HL-60/S4 treated with phorbol 12-myristate 13-acetate at 8.2 ng/mL for 4 days and 3 days (cell line): Measurements from ENCODE around the gene LPP.

Source experiments
- in situ Hi-C: fragments of 300-500 bp; cut with MboI; formaldehyde crosslinking; loops from 2 replicates; pipeline ENCODE4 v1.15.0; 2022; ENCODE audit warnings: low sequenced_read_pairs

Gene LPP

GRCh38 chr3:188656196-188656982 lies 502.4 kb downstream of the LPP start:
- in situ Hi-C loops: no loop called here

- in situ Hi-C loops: no loop called here
Measured at GRCh38 chr3:188658606-188659005, 504.6 kb downstream of the LPP start.

GRCh38 chr3:188659449-188660090 lies 505.6 kb downstream of the LPP start:
- in situ Hi-C loops: no loop called here

DNA sequence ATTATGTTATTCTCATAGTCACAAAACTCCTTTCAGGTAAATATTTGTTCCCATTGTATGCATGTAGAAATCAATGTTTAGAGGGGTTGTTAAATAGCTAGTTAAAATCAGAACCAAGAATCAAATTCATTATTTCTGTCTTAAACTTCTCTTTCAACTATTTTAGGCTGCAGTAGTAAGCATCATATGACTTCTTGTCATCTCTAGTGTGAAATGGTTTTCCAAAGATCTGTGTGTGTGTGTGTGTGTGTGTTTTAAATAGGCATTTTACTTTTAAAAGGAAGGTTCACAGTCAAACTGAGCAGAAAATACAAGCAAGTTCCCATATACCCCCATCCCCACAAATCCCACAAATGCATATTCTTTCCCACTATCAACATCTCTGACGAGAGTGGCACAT lies 506.5 kb downstream of the LPP start:
- in situ Hi-C loops: no loop called here

DNA sequence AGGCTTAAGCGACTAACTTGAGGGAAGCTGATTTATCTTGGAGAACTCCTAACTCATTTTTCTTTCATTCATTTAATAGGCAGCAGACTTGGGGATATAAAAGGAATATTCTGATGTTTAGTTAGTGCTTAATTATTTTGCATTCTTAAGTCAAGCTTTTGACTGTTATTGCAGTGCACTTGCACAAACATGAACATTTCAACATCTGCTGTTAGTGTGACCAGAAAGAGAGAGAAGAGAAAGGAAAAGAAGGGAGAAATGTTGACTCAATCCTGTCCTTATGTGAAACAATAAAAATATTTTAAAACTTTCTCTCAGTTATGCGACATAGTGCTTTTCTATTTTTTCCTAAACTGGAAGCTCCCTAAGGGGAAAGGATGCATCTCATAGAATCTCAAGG lies 507.8 kb downstream of the LPP start:
- in situ Hi-C loops: no loop called here

GRCh38 chr3:188662214-188662613 lies 508.3 kb downstream of the LPP start:
- in situ Hi-C loops: no loop called here

- in situ Hi-C loops: no loop called here
Measured at GRCh38 chr3:188662795-188663194, 508.8 kb downstream of the LPP start.

- in situ Hi-C loops: no loop called here
Measured at GRCh38 chr3:188663839-188664238, 509.9 kb downstream of the LPP start.

- in situ Hi-C loops: no loop called here
Measured at GRCh38 chr3:188664795-188665194, 510.8 kb downstream of the LPP start.

GRCh38 chr3:188667926-188668325 lies 514.0 kb downstream of the LPP start:
- in situ Hi-C loops: no loop called here

DNA sequence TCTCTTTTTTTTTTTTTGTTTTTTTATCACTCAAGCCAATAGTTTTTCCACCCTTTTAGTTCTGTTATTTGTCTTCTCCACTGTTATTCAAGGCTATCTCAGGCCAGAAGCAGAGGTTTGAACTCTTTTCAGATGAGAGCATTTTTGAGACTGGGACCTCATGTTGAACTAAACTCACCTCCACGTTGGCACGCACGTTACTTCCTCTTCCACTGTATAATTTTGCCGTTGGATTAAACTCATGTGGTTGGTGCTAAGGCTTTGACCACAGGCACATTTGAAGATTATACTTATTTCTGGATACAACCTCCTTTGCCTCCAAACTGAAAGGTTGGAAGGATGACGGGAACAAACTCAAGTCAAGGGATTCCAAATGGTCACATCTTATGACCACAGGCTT lies 516.5 kb downstream of the LPP start:
- in situ Hi-C loops: no loop called here

- in situ Hi-C loops: no loop called here
Measured at GRCh38 chr3:188671971-188672370, 518.0 kb downstream of the LPP start.

DNA sequence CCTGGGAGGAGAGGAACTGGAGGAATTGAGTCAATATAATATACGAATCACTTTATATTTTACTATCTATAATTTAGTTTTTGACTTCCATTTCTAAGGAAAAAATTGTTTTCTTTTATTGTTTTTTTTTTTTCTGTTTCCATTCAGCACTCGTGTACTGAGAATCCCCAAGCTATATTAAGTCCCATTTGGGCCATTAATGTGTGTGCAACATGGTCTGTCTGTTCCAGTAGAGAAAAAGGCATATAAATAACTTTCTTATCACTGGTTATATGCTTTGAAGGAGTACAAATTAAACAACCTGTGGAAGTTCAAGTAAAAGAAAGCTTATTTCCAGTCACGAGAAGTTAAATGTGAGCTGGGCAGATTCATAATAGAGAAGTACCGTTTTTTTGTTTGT lies 518.9 kb downstream of the LPP start:
- in situ Hi-C loops: no loop called here

DNA sequence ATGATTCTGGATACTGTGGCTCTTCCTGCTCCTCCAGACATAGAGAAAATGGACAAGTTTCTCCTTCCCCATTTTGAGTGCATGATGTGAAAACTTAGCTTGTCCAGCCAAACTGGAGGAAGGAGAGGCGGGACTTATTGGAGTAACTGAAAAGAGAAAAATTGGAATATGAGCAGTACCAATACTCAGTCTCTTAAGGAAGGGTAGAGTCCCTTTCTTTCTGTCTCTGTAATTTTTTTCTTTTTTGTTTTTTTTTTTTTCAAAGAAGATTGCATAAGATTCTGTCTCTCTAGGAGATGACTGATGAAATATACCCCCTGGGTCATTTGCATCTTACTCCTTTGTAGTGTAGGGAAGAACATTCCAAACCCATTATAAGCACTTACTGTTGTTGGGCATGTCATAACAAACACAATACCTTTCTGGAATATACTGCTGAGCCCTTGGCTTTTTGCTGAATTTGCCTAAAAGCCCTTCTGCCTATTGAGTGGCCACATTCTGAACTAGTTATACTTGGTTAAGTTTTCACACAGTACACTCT lies 519.8 kb downstream of the LPP start:
- in situ Hi-C loops: no loop called here

DNA sequence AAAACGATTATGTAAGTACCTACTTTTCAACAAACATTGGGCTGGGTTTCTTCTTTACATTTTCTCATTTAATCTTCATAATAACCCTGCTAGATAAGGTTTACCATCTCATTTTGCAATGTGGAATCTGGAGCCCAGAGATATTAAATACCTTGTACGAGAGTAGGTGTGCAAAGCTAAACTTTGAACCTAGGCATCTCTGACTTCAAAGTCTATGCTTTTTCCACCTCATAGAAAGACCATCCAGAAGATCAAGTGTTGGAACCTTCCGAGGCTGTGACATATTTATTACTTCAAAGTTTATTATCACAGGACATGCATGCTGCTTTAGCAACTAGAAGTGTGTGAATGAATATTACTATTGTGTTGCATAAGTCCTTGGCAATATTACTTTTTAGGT lies 520.6 kb downstream of the LPP start:
- in situ Hi-C loops: no loop called here

- in situ Hi-C loops: no loop called here
Measured at GRCh38 chr3:188677344-188677743, 523.4 kb downstream of the LPP start.

- in situ Hi-C loops: no loop called here
Measured at GRCh38 chr3:188680189-188680588, 526.2 kb downstream of the LPP start.

GRCh38 chr3:188680605-188681004 lies 526.6 kb downstream of the LPP start:
- in situ Hi-C loops: no loop called here

- in situ Hi-C loops: no loop called here
Measured at GRCh38 chr3:188682316-188682715, 528.4 kb downstream of the LPP start.

- in situ Hi-C loops: no loop called here
Measured at GRCh38 chr3:188683032-188683521, 529.1 kb downstream of the LPP start.

GRCh38 chr3:188684276-188684675 lies 530.3 kb downstream of the LPP start:
- in situ Hi-C loops: no loop called here

DNA sequence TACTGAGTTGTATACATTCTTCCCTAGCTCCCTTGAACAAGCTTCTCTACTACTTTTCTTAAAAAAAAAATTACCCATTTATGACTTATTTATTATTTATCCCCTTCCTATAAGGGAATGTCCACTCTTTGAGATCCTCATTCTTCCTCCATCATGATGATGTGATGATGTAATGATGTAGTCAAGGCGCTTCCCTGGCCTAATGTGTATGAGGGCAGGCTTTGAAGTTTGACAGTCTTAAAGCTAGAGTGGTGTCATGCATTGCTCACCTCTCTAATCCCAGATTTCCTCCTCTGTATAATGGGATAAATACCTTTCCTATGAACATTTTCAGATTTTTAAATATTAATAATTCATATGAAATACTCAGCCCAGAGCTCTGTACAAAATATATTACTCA lies 531.8 kb downstream of the LPP start:
- in situ Hi-C loops: no loop called here
